A673 (cell line): ENCODE data around the gene SIAH3.

Experiments
- CTCF ChIP-seq: fragments of 300-800, 200-600 bp; sonication (generic); conservative IDR thresholded peaks from 2 replicates; pipeline ENCODE4 v1.5.1; 2017; ENCODE audit warnings: low read depth, mild to moderate bottlenecking, antibody characterized with exemption, low read length, moderate library complexity, mixed read lengths
- EZH2 ChIP-seq: fragments of 200-600 bp; sonication (generic); IDR thresholded peaks from 2 replicates; pipeline ENCODE4 v1.6.1; 2017; ENCODE audit warnings: borderline replicate concordance, low read depth, mild to moderate bottlenecking, mixed read lengths, antibody characterized with exemption, low read length; ENCODE audit not compliant: poor library complexity, severe bottlenecking

DNA sequence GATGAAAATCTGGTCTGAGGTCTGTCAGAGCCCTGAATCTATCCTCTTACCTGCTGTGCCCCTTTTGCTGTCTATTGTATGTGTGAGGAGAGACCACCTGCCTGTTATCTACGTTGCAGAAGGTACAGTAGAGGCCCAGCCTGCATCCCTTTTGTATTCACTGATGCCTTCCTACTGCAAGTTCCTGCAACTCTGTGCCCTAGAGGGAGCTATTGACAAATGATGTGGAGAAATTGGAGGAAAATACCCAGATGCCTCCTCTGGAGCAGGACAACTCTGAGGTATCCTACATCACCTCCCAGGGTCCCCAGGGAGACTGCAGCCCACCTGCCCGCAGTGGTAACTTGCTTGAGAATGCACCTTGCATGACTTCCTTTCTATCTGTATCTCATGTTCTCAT, 33.7 kb downstream of the SIAH3 start:
- TF ChIP-seq CTCF (peak; percentile 33; the same call in 1 of the 2 replicates), EZH2 (no peak)
